Left kidney (tissue), 2 donors: ENCODE measurements around the gene RINL. TPM values are rescaled to one million over a fixed set of nuclear protein-coding genes. Genes with fewer than 3 reads are reported as not detected.

Experiments
- DNase-seq: peaks from one replicate; pipeline ENCODE4 v3.0.0-alpha.2; 2013
- polyA plus RNA-seq: library from polyadenylated mRNA; unstranded; fragments of 120-200 nt; gene quantifications from one replicate; pipeline ENCODE4 v1.2.1, GENCODE V29; 2013; ENCODE audit not compliant: insufficient read length

RINL gene
- polyA plus RNA-seq, 1 donor: 7.4 TPM

DNA sequence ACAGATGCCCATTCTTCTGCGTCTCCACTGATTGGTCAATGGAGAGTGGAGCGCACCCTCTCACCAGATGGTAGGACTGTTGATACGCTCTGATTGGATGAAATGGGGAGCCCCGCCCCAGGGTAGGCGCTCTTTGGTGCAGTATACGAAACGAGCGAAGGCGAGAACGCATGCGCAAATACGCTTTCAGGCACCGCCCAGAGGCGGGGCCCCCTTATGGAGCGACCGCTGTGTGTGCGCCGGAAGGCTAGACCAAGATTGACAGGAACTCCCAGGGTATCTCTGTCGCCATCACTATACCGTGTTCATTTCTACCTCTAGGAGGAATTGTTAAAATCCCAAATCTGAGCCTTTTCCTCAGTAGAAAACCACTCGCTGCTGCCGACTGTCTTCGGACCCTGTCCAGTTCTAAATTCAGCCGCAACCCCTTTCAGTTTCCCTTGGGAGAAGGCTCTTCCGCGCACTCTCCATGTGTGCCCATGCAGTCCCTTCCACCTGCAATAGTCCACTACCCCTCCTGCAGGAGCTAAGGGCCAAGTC, 27.6 kb downstream of the RINL start:
- DNase-seq: peak; percentile 100

DNA sequence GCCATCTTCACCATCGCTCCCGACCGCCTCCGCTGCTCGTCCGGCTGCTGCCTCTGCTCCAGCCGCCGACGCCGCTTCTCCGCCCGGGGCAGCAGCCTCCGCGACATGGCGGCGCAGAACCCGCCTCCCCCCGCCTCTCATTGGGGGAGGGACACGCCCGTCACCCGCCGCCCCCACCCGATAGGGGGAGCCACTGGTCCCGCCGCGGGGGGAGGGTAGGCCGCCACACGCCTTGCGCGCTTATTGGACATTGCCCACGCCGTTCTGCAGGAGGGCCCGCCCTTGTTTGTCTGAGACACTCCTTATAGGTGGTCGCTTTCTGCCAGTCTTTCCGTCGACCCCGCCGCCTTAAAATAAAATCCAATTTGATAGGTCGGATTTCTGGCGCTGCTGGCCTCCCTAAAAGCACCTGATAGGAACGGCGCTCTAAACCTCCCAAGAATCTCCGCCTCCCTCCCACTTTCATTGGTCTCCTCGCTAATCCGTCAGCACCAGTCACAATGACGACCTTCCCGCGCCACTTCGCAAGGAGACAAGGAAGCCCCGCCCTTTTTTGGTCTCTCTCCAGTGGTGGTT, 28.1 kb downstream of the RINL start, which contains the start of gene HNRNPL:
Gene HNRNPL, minus strand, starts transcription at position 127 of the 576 bp plus-strand sequence. Its CDS starts 20 bp downstream, at position 107.
- DNase-seq: no peak

DNA sequence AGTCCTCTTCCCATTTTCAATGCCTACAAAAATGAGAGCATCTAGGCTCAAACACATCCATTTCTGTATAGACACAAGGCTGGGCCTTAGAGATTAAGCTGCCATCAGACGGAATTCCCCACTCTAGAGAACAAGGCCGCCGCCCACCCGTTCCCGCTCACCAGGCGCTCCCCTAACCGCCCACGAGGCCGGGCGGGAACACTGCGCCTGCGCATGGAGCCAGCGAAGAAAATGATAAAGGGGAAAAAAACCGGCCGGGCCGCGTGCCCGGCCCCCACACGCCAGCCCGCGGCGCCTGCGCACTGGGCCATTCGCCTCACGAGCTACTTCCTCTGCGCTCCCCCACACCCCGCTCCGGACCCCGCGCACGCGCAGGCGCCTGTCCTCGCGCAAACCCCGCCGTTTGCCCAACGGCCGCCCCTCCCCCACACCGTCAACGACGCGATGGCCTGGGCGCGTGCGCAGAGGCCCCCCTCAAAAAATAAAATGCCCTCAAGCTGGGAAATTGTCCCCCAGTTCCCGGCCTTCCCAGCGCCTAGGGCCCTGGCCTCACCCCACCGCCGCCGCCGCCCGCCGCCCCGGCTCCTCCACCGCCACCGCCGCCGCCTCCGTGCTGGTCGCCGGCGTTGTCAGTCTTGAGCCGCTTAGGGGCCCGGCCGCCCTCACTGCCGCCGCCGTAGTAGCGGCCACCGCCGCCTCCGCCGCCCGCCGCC, 28.8 kb downstream of the RINL start:
- DNase-seq: peak; percentile 96

DNA sequence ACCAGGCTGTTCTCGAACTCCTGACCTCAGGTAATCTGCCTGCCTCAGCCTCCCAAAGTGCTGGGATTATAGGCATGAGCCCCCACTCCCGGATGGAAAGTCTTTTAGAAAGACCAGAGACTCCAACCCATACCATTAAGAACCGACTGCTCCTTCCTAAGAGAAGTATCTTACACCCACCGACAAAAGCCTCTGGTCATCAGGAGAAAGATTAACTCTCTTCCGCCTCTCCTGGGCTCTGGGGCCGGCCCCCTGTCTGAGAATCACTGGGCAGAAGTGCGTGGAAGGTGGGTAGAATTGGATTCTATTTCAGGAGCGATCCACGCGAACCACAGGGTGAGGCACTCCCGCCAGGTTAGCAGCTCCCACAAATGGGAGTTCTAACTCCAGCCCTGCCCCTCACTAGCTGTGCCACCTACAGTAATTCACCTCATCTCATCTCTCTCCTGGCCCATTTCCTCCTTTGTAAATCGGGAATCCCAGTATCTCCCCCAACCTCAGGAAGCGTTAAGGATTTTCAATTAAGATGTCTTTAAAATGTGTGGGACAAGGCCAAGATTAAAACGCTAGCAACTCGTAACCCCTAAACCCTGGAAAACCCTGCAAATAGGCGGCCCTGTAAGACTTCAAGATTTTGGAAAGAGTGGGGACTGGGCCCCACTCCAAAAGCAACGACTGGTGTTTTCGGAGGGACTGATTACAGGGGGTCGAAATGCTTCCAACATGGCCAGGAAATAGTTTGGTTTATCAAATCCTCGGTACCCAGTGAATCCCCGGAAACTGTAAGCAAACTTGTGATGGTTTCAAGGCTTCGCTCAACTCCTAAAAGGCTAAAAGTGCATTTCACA, 29.6 kb downstream of the RINL start:
- no peak for DNase-seq

DNA sequence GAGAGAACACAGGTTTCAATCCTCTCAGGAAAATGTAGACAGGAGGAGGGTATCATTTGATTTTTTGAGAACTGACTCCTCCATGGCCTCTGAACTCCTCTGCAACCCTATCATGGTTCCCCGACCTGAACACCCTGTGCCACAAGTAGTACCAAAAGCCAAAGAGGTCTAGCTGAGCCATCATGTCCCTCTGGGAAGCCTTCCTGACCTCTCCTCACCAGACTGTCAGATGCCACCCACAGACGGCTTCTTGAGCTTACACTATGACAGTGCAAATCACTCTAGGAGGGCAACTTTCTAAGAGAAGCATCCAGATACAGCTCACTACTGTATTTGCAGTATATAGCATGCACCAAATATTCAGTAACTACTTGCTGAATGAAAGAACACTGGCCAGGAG, 32.0 kb downstream of the RINL start:
- DNase-seq: no peak

DNA sequence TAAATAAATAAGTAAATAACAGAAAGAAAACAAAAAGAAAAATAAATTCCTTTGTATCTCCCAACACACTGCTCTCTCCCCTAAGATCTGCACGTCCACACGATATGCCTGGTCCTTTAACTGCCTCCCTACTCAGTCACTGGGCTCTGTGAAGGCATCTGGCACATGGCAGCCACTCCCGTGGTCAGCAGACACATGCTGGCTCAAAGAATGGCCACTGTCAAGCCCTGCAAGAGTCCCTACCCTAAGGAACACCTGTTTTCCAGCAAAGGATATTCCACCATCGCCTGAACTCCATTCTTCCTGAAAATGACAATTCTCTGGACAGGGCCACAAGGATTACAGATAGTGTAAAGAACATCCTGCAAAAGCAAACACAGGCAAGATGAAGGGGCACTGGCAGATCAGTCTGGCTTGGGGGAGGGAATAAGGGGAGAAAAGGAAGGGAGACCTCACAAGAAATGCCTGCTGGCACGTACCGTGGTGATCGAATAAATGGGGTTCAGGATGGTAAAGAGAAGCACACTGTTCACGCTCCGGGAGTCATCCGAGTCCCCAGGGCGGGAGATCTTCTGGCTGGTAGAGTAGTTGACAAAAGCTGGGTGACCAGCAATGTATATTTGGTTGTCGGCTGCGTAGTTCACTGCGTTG, 32.6 kb downstream of the RINL start:
- no peak for DNase-seq

DNA sequence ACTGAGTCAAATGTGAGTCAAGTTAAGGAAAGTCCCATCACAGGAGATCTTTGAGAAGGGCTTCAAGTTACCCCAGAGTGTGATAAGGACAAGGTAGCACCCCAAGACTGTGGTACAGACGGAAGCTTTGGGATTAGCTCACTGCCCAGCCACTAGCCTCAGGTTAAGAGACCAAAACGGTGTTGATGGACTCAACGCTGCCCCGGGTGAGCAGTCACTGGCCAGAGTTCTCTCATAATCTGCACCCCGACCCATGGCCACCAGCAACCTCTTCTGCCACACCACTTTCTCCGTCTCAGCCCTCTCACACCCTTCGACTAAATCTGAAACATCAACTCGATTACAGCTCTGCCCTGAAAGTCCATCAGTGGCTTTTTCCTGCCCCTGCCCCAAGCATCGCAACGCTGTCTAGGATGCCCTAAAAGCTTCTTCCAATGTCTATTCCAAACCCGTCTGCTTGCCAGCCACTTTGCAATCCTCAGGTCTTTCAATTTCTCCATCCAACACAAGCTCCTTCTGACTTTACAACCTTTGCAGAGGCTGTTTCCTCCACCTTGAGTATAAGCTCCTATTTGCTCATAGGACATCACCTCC, 33.9 kb downstream of the RINL start:
- no peak for DNase-seq

DNA sequence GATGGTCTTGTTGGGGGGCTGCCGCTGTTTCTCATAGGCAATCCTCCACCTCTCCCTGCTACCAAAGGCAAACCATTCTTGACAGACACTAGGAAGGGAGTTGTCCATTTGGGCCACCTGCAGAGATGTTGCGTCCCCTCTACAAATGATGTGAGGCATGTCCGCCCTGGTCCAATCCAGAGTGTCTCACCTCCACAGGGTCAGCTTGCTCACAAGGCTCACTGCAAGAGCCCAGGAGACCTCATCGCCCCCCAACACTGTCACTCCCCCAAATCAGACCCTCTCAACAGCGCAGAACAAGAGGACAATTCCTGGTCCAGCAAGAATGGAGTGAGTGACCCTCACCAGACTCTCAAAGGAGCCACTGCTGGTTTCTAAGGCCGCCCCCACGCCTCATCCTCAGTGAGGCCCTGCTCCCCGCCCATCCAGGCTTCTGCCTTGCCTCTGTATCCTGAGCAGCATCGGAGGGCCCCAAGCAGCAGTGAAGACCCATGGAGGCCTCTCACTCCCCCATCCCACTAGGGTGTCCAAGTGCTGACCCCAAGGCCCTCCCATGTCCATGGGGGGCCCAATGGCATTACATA, 34.8 kb downstream of the RINL start:
- no peak for DNase-seq

DNA sequence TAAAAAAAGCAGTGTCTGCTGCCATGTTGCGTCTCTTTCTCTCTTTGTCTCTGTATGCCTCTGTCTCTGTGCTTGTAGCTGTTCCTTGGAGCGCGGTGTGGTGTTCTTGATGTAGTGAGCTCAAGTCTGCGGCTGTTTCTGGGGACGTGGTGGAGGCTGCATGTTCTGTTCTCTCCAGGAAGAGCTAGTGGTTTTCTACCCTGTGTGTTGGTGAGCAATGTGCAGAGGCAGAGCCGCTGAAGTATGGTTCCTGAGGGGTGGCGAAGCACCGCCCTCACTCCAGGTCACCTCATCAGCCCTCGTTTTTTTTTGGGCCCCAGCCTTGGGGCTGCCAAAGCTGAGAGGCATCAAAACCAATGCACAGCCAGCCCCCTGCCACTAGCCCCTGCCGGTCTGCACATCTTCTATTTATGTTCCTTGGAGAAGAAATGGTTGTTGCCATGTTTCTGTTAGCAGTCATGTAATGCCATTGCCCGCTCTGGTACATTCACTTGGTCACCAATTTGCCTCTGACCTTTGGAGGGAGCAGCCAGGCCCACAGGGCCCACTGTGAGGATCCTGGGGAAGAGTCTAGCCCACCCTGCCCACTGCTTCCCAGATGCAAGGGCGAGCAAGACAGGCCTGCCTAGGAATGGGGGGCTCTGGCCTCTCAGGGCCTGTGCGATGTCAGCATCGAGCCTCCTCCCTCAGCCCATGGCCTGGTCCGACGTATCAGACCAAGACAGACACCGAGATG, 35.5 kb downstream of the RINL start:
- DNase-seq: no peak

DNA sequence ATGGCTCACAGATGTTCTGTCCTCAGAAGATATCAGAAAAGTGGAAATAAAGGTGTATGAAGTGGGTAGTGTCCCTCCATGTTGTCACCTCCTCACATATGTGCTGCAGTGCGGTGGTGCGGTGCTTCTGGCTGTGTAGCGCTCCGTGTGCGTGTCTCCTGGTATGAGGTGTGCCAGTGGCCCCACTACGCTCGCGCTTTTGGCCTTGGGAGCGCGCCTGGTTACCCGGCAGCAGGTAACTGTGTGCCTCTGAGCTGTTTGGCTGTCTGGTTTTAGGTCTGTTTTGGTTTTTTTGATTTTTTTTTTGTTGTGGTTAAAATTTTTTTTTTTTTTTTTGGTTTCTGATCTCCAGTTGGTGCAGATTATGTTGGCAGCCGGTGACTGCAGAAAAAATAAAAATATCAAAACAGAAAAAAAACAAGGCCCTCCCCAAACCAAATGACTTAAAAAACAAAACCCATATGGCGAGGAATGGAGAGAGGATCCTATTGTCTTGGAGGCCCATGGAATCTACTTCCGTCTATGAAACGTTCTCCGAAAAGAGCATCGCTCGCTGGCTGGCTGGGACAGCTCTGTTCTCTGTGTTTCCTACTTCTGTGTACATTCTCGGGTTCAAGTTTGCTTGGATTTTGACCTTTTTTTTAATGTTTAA, 36.2 kb downstream of the RINL start:
- no peak for DNase-seq

DNA sequence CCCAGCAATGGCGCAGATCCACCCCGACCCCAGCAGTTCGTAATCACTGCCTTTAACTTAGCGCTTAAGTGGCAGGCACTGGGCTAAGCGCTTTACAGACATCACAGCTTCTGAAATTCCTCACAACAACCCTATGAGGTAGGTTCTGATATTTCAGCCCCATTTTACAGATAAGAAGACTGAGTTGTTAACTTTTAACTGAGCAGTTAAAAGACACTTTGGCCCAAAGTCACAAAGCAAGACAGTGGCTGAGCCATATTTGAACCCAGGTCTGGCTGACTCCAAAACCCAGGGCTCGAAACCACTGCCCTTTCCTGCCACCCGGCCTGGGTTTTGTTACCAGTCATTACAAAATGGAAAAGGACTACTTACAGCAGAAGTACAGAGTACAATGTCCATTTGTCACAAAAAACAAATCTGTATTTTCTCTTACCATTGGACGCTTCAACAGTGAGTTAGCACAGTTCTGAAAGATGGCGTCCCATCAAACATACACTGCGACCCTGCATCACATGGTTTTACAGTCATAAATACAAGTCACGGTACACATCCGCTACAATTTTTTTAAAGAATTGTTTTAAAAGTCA, 36.8 kb downstream of the RINL start:
- no peak for DNase-seq

DNA sequence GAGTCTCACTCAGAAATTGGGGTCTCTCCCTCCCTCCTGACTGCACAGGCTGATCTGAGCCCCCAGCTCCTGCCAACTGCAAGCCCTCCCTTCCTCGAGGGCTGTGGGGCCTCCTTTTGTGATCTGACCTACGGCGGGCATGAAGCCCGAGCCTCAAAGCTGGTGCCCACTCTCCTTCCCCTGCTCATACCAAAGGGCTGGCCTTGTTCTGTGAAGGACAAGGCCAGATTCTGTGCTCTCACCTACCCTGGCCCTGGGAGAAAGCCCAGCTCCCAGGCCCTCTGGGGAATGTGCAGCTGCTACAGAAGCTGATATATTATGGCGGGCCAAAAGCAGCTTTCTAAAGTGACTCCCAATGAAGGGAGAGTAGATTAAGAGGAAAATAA, 37.5 kb downstream of the RINL start:
- DNase-seq: no peak

DNA sequence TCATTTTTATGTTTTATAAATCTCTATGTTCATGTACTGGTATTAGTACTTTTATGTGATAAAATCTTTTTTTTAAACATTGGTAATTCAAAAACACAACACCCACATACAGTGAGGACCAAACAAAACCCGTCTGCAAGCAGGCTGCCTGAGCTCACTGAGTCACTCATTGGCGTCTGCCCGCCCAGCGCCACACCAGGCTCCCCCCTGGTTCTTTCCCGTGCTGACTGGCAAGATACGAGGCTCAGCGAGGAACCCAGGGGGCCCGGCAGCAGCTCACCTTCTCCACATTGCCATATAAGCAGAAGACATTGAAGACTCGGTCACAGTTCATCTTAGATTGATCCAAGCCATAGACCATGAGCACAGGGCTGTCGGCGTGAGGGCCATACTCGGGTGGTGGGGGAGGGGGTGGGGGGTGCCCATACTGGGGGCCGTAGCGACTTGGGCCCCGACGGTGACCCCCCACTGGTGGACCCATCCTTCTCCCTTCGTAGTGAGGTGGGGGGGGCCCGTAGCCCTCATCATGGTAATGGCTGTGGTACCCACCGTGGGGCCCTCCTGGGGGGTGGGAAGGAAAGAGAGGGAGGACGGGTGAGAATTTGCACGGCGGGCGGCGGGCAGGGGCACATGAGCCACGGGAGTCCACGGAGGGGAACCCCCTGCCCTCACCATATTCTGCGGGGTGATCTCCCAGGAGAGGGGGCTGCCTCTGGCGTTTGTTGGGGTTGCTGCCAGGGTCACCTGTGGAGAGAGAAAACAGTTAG, 38.1 kb downstream of the RINL start:
- no peak for DNase-seq

DNA sequence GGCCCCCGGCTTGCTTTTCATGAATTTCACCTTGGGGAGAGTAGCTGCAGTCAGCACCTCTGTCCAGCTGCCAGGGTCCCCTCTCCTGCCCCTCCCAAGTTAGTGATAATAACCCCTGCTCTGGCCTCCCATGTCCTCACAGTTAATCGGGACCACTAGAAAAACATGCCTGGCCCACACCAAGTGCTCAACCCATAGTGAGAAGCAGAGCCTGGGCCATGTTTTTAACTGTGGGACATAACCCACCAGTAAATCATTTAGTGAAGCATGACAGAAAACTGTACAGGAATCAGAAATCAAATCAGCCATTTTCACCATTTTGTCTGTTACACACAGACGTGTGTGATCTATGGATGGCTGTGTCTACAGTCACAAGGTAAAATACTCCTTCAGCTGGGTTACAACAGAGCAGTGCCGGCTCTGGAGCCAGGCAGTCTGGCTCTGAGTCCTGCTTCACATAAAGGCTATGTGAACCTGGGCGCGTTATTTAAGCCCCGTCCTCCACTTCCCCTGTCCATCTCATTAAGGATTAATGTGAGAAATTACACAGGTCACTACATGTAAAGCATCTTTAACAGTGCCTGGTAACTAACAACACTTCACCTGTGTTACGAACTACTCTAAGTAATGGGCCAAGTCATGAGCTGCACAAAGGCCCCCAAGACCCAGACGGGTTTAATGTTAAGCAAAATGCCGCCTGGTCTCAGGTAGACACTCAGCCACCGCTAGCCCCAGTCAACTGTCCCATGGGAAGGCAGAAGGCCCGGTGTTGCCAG, 38.9 kb downstream of the RINL start:
- DNase-seq: no peak

DNA sequence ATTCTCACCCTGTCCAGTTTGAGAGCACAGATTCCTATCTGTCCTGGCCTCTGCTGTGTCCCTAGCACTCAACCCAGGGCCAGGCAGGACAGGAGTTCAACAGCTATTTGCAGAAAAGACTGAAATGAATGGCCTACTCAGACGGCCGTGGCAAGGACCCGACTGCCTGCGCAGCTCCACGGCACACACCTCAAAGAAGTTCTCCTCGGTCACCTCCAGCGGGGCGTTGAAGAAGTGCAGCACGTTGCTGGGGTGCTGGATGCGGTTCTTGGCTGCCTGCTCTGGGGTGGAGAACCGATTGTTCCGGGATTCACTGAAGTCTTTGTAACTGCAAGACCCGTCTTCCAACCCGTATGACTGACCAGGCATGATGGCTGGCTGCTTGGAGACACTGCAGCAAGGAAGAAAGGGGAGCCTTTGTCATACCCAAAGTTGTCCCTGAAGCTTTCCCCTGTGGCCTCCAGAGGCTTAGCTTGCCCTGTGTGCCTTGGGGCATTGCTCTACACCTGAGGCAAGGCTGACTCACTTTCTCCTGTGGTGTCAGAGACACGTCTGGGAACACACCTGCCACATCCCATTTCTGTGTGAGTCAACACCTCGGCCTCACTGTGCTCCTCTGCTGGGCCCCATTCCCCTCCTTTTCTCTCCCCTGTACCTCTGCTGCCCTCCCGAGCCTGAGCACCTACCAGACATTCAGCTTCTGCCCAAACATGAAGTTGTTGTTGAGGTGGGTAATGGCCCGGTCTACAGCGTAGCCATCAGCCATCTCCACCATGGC, 39.7 kb downstream of the RINL start:
- no peak for DNase-seq

DNA sequence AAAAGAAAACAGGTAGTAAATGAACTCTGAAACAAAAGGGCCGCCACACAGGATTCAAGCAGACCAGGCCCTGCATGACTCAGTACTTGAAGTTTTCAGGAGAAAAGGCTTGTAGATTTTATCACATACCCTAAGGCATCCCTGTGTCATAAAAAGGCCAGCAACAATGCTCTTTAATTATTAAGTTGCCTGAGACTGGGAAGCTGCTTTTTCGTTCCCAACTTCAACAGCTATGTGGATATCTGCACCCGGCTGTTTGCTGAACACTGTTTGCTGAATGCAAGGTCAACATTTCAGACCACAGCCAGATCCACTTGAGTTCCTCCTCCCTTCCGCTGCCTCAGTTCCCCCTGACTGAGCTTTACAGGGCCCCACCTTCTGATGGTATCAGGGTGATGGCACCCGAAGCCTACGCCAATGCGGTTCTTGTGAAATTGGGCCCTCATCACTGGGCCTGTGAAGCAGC, 40.4 kb downstream of the RINL start:
- DNase-seq: no peak

DNA sequence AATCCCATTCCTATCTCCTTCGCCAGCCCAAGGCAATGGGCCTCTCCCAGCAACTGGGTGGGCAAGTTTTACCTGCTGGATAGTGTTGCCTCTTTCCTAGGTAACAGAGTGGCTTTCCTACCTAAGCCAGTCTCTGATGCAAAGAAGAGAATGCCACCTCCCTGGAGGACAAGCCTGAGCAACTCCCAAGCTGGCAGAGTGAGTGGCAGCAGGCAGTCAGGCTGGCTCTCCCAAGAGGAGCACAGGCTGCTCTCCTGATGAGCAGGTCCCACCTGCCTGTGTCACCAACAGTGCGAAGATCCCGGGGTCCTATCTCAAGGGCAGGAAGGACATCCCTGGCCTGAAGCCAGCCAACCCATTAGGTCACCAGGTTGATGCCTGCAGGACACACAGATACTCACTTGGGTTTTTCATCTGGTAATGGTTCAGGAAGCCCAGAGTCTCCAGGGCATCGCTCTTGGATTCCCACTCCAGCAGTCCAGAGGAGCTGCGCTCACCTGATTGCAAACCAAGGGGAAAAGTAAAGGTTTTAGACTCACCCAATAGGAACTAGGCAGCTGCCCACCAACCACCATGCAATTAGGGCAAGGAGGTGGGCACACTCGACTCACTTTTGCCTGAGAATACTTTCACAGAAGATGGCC, 41.0 kb downstream of the RINL start:
- DNase-seq: no peak
